ENCODE data around the gene ANKRD34A. TPM values are rescaled to one million over a fixed set of nuclear protein-coding genes. Genes with fewer than 3 reads are reported as not detected.

ANKRD34A gene
- total RNA-seq, 1 donor from 2014 or later = 0.49 TPM

- peak; percentile 55 for DNase-seq (ENCODE audit: low read depth, low spot score)
- H3K36me3 Mint-ChIP-seq (ENCODE audit: low read depth) = no peaks in the 10 kb centered on the region
- no peak overlapping the region for H3K27ac Mint-ChIP-seq (ENCODE audit: unreplicated experiment)
- no peaks in the 10 kb centered on the region for H3K27me3 Mint-ChIP-seq (ENCODE audit: low read depth)
- H3K9me3 Mint-ChIP-seq = no peaks in the 10 kb centered on the region
- peaks cover 11% of the 10 kb centered on the region for H3K4me1 Mint-ChIP-seq
- H3K4me3 Mint-ChIP-seq = peak overlapping the region; percentile 20
- peak; percentile 92 for TF ChIP-seq CTCF (conservative IDR thresholded peaks at IDR 0.05)
Observed at GRCh38 chr1:145977486-145978470, 13.4 kb upstream of the ANKRD34A start.

- no peak overlapping the region for H3K27ac Mint-ChIP-seq (ENCODE audit: unreplicated experiment)
- H3K4me3 Mint-ChIP-seq = no peak overlapping the region
- H3K4me1 Mint-ChIP-seq = peaks cover 11% of the 10 kb centered on the region
- H3K9me3 Mint-ChIP-seq = no peaks in the 10 kb centered on the region
- no peaks in the 10 kb centered on the region for H3K36me3 Mint-ChIP-seq (ENCODE audit: low read depth)
- no peaks in the 10 kb centered on the region for H3K27me3 Mint-ChIP-seq (ENCODE audit: low read depth)
- DNase-seq (ENCODE audit: low read depth, low spot score) = no peak
- no peak for TF ChIP-seq CTCF (conservative IDR thresholded peaks at IDR 0.05)
Observed at GRCh38 chr1:145977016-145977415, 12.6 kb upstream of the ANKRD34A start.

- no peaks in the 10 kb centered on the region for H3K9me3 Mint-ChIP-seq
- peaks cover 11% of the 10 kb centered on the region for H3K4me1 Mint-ChIP-seq
- no peak overlapping the region for H3K27ac Mint-ChIP-seq (ENCODE audit: unreplicated experiment)
- H3K4me3 Mint-ChIP-seq = no peak overlapping the region
- TF ChIP-seq CTCF (conservative IDR thresholded peaks at IDR 0.05) = no peak
- no peaks in the 10 kb centered on the region for H3K27me3 Mint-ChIP-seq (ENCODE audit: low read depth)
- no peak for DNase-seq (ENCODE audit: low read depth, low spot score)
- no peaks in the 10 kb centered on the region for H3K36me3 Mint-ChIP-seq (ENCODE audit: low read depth)
Observed at GRCh38 chr1:145975216-145975615, 10.8 kb upstream of the ANKRD34A start.

- Mint-ChIP-seq H3K36me3 (ENCODE audit: low read depth) (no peaks in the 10 kb centered on the region), H3K4me3 (no peak overlapping the region), H3K4me1 (peaks cover 11% of the 10 kb centered on the region), H3K27me3 (ENCODE audit: low read depth) (no peaks in the 10 kb centered on the region), H3K9me3 (no peaks in the 10 kb centered on the region), H3K27ac (ENCODE audit: unreplicated experiment) (no peak overlapping the region)
- no peak for DNase-seq (ENCODE audit: low read depth, low spot score)
- TF ChIP-seq CTCF (conservative IDR thresholded peaks at IDR 0.05) = no peak
Observed at GRCh38 chr1:145974721-145975120, 10.3 kb upstream of the ANKRD34A start.

- no peak for DNase-seq (ENCODE audit: low read depth, low spot score)
- Mint-ChIP-seq H3K36me3 (ENCODE audit: low read depth) (peaks cover 3% of the 10 kb centered on the region), H3K9me3 (peaks cover 3% of the 10 kb centered on the region), H3K4me1 (peaks cover 11% of the 10 kb centered on the region), H3K27me3 (ENCODE audit: low read depth) (no peaks in the 10 kb centered on the region), H3K27ac (ENCODE audit: unreplicated experiment) (no peak overlapping the region), H3K4me3 (no peak overlapping the region)
- no peak for TF ChIP-seq CTCF (conservative IDR thresholded peaks at IDR 0.05)
Observed at GRCh38 chr1:145972580-145972979, 8.2 kb upstream of the ANKRD34A start.

All from neural crest cell (in vitro differentiated cells).